Measurements from ENCODE around the gene POGK.
A peak's percentile ranks its signal among the peaks of the same experiment; 100 is the strongest.
"Not testable (repeated sequence)": the region's sequence is repeated elsewhere in the genome, so short reads cannot be mapped to it uniquely, and the experiment has no call there.

The POGK gene

GRCh38 chr1:166855558-166855957, 16.3 kb downstream of the POGK start:
- no peak overlapping the region for H3K4me3 ChIP-seq (ENCODE audit: low read depth, low read length)

GRCh38 chr1:166857995-166858394, 18.7 kb downstream of the POGK start:
- no peak overlapping the region for H3K4me3 ChIP-seq (ENCODE audit: low read depth, low read length)

- no peak overlapping the region for H3K4me3 ChIP-seq (ENCODE audit: low read depth, low read length)
Observed at GRCh38 chr1:166858726-166859419, 19.6 kb downstream of the POGK start.

- no peak overlapping the region for H3K4me3 ChIP-seq (ENCODE audit: low read depth, low read length)
Observed at GRCh38 chr1:166859597-166859996, 20.3 kb downstream of the POGK start.

GRCh38 chr1:166865926-166866325, 26.7 kb downstream of the POGK start:
- H3K4me3 ChIP-seq (ENCODE audit: low read depth, low read length) = no peak overlapping the region

- no peak overlapping the region for H3K4me3 ChIP-seq (ENCODE audit: low read depth, low read length)
Observed at GRCh38 chr1:166868639-166869038, 29.4 kb downstream of the POGK start.

- no peak overlapping the region for H3K4me3 ChIP-seq (ENCODE audit: low read depth, low read length)
Observed at GRCh38 chr1:166869318-166870099, 30.2 kb downstream of the POGK start.

- no peak overlapping the region for H3K4me3 ChIP-seq (ENCODE audit: low read depth, low read length)
Observed at GRCh38 chr1:166870584-166870983, 31.3 kb downstream of the POGK start.

GRCh38 chr1:166874464-166874863, 35.2 kb downstream of the POGK start:
- no peak overlapping the region for H3K4me3 ChIP-seq (ENCODE audit: low read depth, low read length)

- peak overlapping the region; percentile 81 for H3K4me3 ChIP-seq (ENCODE audit: low read depth, low read length)
Observed at GRCh38 chr1:166875302-166875733, 36.0 kb downstream of the POGK start.

- peak within 1 kb of the TSS; percentile 81 for H3K4me3 ChIP-seq (ENCODE audit: low read depth, low read length)
Observed at GRCh38 chr1:166875734-166876539, 36.7 kb downstream of the POGK start, which contains the start of gene TADA1. TADA1 (minus strand) TSS chr1:166876264; CDS start chr1:166876233, 31 bp downstream.

GRCh38 chr1:166876540-166876838, 37.2 kb downstream of the POGK start:
- peak overlapping the region; percentile 37 for H3K4me3 ChIP-seq (ENCODE audit: low read depth, low read length)

GRCh38 chr1:166878173-166878917, 39.1 kb downstream of the POGK start:
- H3K4me3 ChIP-seq (ENCODE audit: low read depth, low read length) = not testable (repeated sequence)

- H3K4me3 ChIP-seq (ENCODE audit: low read depth, low read length) = no peak overlapping the region
Observed at GRCh38 chr1:166882893-166883292, 43.6 kb downstream of the POGK start.

- H3K4me3 ChIP-seq (ENCODE audit: low read depth, low read length) = no peak overlapping the region
Observed at GRCh38 chr1:166884040-166884642, 44.9 kb downstream of the POGK start.

GRCh38 chr1:166884971-166885370, 45.7 kb downstream of the POGK start:
- H3K4me3 ChIP-seq (ENCODE audit: low read depth, low read length) = no peak overlapping the region

GRCh38 chr1:166888373-166889111, 49.3 kb downstream of the POGK start:
- no peak overlapping the region for H3K4me3 ChIP-seq (ENCODE audit: low read depth, low read length)

- no peak overlapping the region for H3K4me3 ChIP-seq (ENCODE audit: low read depth, low read length)
Observed at GRCh38 chr1:166889776-166890175, 50.5 kb downstream of the POGK start.

GRCh38 chr1:166895766-166896165, 56.5 kb downstream of the POGK start:
- no peak overlapping the region for H3K4me3 ChIP-seq (ENCODE audit: low read depth, low read length)

GRCh38 chr1:166899769-166900168, 60.5 kb downstream of the POGK start:
- H3K4me3 ChIP-seq (ENCODE audit: low read depth, low read length) = no peak overlapping the region

All from iPS-11a (cell line).